Measurements from ENCODE around the gene MCM5. TPM values are rescaled to one million over a fixed set of nuclear protein-coding genes. Genes with fewer than 3 reads are reported as not detected.

MCM5 gene
- polyA plus RNA-seq, 3 donors = 23.4 to 39.8 (median 25.5) TPM

DNA sequence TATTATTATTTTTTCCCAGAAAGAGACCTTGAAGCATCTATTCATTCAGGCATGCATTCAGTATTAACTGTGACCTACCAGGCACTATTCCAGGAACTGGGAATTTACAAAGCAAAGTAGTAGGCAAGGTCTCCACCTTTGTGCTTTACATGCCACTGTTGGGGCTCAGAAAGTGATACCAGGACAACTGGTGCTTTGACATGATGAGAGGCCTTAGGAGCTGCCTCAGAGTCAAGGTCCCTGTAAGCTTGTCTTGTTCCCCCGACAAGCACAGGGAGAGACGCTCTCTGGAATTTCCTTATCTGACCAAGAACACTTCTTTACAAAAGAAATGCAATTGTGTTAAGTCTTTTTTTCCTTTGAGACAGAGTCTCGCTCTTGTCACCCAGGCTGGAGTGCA, 21.3 kb upstream of the MCM5 start:
- Histone ChIP-seq H3K9ac (ENCODE audit: insufficient read depth, low read length, poor library complexity, severe bottlenecking) (no peak overlapping the region), H4K20me1 (ENCODE audit: insufficient read depth, low read length) (peaks cover 19% of the 10 kb centered on the region), H3K27ac (ENCODE audit: low read depth in 1 of 2, low read length in 2 of 2) (no peak overlapping the region), H3K4me1 (ENCODE audit: control insufficient read depth in 1 of 2, insufficient read depth in 2 of 2, low read length in 2 of 2) (peaks cover 83 to 95% of the 10 kb centered on the region in 2 donors), H3K36me3 (replicated peaks in 1 of 2; ENCODE audit: control insufficient read depth in 1 of 2, insufficient read depth in 2 of 2, low read length in 2 of 2) (peaks cover 7 to 9% of the 10 kb centered on the region in 2 donors), H3K27me3 (ENCODE audit: control insufficient read depth in 2 of 2, insufficient read depth in 2 of 2, low read length in 2 of 2) (no peaks in the 10 kb centered on the region), H2AFZ (ENCODE audit: insufficient read depth, low read depth, low read length, poor library complexity, severe bottlenecking) (no peak overlapping the region), H3K9me3 (replicated peaks in 1 of 2; ENCODE audit: control insufficient read depth in 1 of 2, insufficient read depth in 1 of 2, low read length in 2 of 2) (no peaks in the 10 kb centered on the region), H3K4me2 (replicated peaks; ENCODE audit: extremely low read depth, low read length, poor library complexity, severe bottlenecking) (no peak overlapping the region), H3K4me3 (replicated peaks in 1 of 3; ENCODE audit: low read depth in 2 of 3, low read length in 3 of 3) (no peak overlapping the region), H3K79me2 (ENCODE audit: insufficient read depth, low read length) (peaks cover 20% of the 10 kb centered on the region)
- H3K36me3 Mint-ChIP-seq = peaks cover 10 to 15% of the 10 kb centered on the region in 2 donors
- peaks cover 0 to 11% (median 7%) of the 10 kb centered on the region in 3 donors for H3K27me3 Mint-ChIP-seq (ENCODE audit: low read depth in 3 of 3)
- intact Hi-C loops (cut with micrococcal nuclease) = loop anchor here in 1 of 2 donors (5.0 kb wide), 1 partner anchor 34 kb away; no protein-coding TSS in a partner anchor
- peaks cover 0 to 2% (median 0%) of the 10 kb centered on the region in 7 donors for H3K9me3 Mint-ChIP-seq
- 86% methylated on average over 3 of the region's 3 CpGs for WGBS (ENCODE audit: insufficient coverage)
- H3K27ac Mint-ChIP-seq = peak overlapping the region in 3 of 7 donors; percentile 40 to 97 (median 92)
- no peak overlapping the region for H3K4me3 Mint-ChIP-seq
- TF ChIP-seq, protein P1, sequence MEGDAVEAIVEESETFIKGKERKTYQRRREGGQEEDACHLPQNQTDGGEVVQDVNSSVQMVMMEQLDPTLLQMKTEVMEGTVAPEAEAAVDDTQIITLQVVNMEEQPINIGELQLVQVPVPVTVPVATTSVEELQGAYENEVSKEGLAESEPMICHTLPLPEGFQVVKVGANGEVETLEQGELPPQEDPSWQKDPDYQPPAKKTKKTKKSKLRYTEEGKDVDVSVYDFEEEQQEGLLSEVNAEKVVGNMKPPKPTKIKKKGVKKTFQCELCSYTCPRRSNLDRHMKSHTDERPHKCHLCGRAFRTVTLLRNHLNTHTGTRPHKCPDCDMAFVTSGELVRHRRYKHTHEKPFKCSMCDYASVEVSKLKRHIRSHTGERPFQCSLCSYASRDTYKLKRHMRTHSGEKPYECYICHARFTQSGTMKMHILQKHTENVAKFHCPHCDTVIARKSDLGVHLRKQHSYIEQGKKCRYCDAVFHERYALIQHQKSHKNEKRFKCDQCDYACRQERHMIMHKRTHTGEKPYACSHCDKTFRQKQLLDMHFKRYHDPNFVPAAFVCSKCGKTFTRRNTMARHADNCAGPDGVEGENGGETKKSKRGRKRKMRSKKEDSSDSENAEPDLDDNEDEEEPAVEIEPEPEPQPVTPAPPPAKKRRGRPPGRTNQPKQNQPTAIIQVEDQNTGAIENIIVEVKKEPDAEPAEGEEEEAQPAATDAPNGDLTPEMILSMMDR (IDR thresholded peaks at IDR 0.05) = no peak
- no peak for DNase-seq
- H3K4me1 Mint-ChIP-seq = peaks cover 80% of the 10 kb centered on the region

DNA sequence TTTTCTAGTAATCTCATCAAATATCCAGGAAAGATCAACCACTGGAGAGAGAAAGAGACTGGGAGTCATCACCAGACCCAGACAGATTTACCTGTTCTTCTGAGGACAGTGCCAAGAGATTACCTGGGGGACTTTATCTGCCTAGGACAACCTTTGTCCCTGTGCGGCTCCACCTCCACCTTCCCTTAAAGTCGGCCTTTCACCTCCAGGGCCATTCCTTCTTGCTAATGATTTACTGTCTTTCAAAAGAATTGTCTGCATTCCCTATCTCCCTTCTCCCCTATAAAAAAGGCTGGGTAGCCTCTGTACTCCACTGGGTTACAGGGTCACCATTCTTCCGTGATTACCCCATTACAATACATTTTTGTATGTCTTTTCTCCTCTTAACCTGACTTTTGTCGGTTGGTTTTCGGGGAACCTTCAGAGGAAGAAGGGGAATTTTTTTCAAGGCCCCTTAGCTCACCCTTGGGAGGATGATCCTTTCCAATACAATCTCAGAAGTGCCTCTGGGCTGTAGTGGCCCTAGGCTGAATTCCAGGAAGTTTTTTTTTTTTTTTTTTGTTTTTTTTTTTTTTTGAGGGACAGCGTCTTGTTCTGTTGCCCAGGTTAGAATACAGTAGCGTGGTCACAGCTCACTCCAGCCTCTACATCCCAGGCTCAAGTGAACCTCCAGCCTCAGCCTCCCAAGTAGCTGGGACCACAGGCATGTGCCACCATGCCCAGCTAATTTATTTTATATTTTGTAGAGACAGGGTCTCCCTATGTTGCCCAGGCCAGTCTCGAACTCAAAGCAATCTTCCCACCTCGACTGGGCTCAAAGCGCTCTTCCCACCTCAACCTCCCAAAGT, 20.6 kb upstream of the MCM5 start:
- Mint-ChIP-seq H3K27ac (peak overlapping the region in 6 of 7 donors; percentile 22 to 96 (median 92)), H3K4me1 (peaks cover 85% of the 10 kb centered on the region), H3K36me3 (peaks cover 18 to 22% of the 10 kb centered on the region in 2 donors), H3K27me3 (ENCODE audit: low read depth in 3 of 3) (peaks cover 6 to 11% (median 7%) of the 10 kb centered on the region in 3 donors), H3K4me3 (no peak overlapping the region), H3K9me3 (peaks cover 0 to 2% (median 0%) of the 10 kb centered on the region in 7 donors)
- H4K20me1 ChIP-seq (ENCODE audit: insufficient read depth, low read length) = peaks cover 26% of the 10 kb centered on the region
- H3K9me3 ChIP-seq (replicated peaks in 1 of 2; ENCODE audit: control insufficient read depth in 1 of 2, insufficient read depth in 1 of 2, low read length in 2 of 2) = no peaks in the 10 kb centered on the region
- WGBS (ENCODE audit: insufficient coverage) = 93% methylated on average over 3 of the region's 10 CpGs
- intact Hi-C loops (cut with micrococcal nuclease) = loop anchor here in 1 of 2 donors (5.0 kb wide), 1 partner anchor 33 kb away; no protein-coding TSS in a partner anchor
- H3K9ac ChIP-seq (ENCODE audit: insufficient read depth, low read length, poor library complexity, severe bottlenecking) = no peak overlapping the region
- no peak overlapping the region for H3K4me3 ChIP-seq (replicated peaks in 1 of 3; ENCODE audit: low read depth in 2 of 3, low read length in 3 of 3)
- H3K79me2 ChIP-seq (ENCODE audit: insufficient read depth, low read length) = peaks cover 24% of the 10 kb centered on the region
- no peak overlapping the region for H2AFZ ChIP-seq (ENCODE audit: insufficient read depth, low read depth, low read length, poor library complexity, severe bottlenecking)
- no peak overlapping the region for H3K4me2 ChIP-seq (replicated peaks; ENCODE audit: extremely low read depth, low read length, poor library complexity, severe bottlenecking)
- no peaks in the 10 kb centered on the region for H3K27me3 ChIP-seq (ENCODE audit: control insufficient read depth in 2 of 2, insufficient read depth in 2 of 2, low read length in 2 of 2)
- peaks cover 88 to 99% of the 10 kb centered on the region in 2 donors for H3K4me1 ChIP-seq (ENCODE audit: control insufficient read depth in 1 of 2, insufficient read depth in 2 of 2, low read length in 2 of 2)
- H3K27ac ChIP-seq (ENCODE audit: low read depth in 1 of 2, low read length in 2 of 2) = no peak overlapping the region
- no peak for DNase-seq
- TF ChIP-seq, protein P1 (IDR thresholded peaks at IDR 0.05) = no peak
- peaks cover 15 to 17% of the 10 kb centered on the region in 2 donors for H3K36me3 ChIP-seq (replicated peaks in 1 of 2; ENCODE audit: control insufficient read depth in 1 of 2, insufficient read depth in 2 of 2, low read length in 2 of 2)
